Smooth muscle cell (in vitro differentiated cells): ENCODE data around the gene MAP3K19. TPM values are rescaled to one million over a fixed set of nuclear protein-coding genes. Genes with fewer than 3 reads are reported as not detected.
"Not testable (repeated sequence)": the region's sequence is repeated elsewhere in the genome, so short reads cannot be mapped to it uniquely, and the experiment has no call there.

ENCODE experiments used
- DNase-seq: peaks from one replicate; lab custom pipeline; 2025; ENCODE audit not compliant: unreplicated experiment; lab: John Stamatoyannopoulos, UW
- H2AFZ ChIP-seq: fragments of 200-600 bp; sonication (generic); 2 replicates; pipeline ENCODE4 v1.6.0; 2016; ENCODE audit warnings: antibody characterized with exemption, low read depth, mild to moderate bottlenecking
- H3F3A ChIP-seq: fragments of 200-600 bp; sonication (generic); 2 replicates; pipeline ENCODE4 v1.6.0; 2017; ENCODE audit warnings: antibody characterized with exemption, low read depth
- H3K27ac ChIP-seq: fragments of 200-600 bp; sonication (generic); 2 replicates; pipeline ENCODE4 v1.5.1; 2016; ENCODE audit warnings: low read depth, mild to moderate bottlenecking
- H3K27me3 ChIP-seq: fragments of 200-600 bp; sonication (generic); 2 replicates; pipeline ENCODE4 v1.6.1; 2016; ENCODE audit warnings: low read depth, mild to moderate bottlenecking
- H3K36me3 ChIP-seq: fragments of 200-600 bp; sonication (generic); 2 replicates; pipeline ENCODE4 v1.5.1; 2016; ENCODE audit warnings: low read depth
- H3K4me1 ChIP-seq: fragments of 200-600 bp; sonication (generic); 2 replicates; pipeline ENCODE4 v1.5.1; 2016; ENCODE audit warnings: low read depth
- H3K4me2 ChIP-seq: fragments of 200-600 bp; sonication (generic); 2 replicates; pipeline ENCODE4 v1.6.0; 2016; ENCODE audit warnings: mild to moderate bottlenecking
- H3K4me3 ChIP-seq: fragments of 200-600 bp; sonication (generic); 2 replicates; pipeline ENCODE4 v1.5.1; 2016; ENCODE audit warnings: mild to moderate bottlenecking
- H3K79me2 ChIP-seq: fragments of 200-600 bp; sonication (generic); 2 replicates; pipeline ENCODE4 v1.6.0; 2016; ENCODE audit warnings: low read depth, mild to moderate bottlenecking
- H3K9ac ChIP-seq: fragments of 200-600 bp; sonication (generic); 2 replicates; pipeline ENCODE4 v1.6.0; 2016; ENCODE audit warnings: low read depth
- H3K9me3 ChIP-seq: fragments of 200-600 bp; sonication (generic); replicated peaks from 2 replicates; pipeline ENCODE4 v1.5.1; 2016; ENCODE audit warnings: low read depth
- H4K20me1 ChIP-seq: fragments of 200-600 bp; sonication (generic); 2 replicates; pipeline ENCODE4 v1.6.0; 2016; ENCODE audit warnings: low read depth
- WGBS: methylation state at CpG from one replicate; pipeline ENCODE4 v1.1.7; 2016; ENCODE audit warnings: low lambda C conversion rate; 5-methylcytosine and 5-hydroxymethylcytosine counted together
- polyA plus RNA-seq: library from polyadenylated mRNA; unstranded; fragments of >200 nt; fragmentation: Nextera tagmentation; extraction: Ambion mirVana; gene quantifications from 2 replicates; pipeline ENCODE4 v1.2.1, GENCODE V29; 2016
- total RNA-seq: library from RNA; depleted of rRNA; stranded (reverse); fragments of >200 nt; gene quantifications from 2 replicates; pipeline ENCODE4 v1.2.3, GENCODE V29; 2014
- TF ChIP-seq, protein P1 (sequence below): fragments of 200-600 bp; sonication (generic); IDR thresholded peaks from 2 replicates; pipeline ENCODE4 v1.5.1; 2017; ENCODE audit warnings: borderline replicate concordance, mild to moderate bottlenecking, antibody characterized with exemption; ENCODE audit not compliant: insufficient read depth, poor library complexity, severe bottlenecking

The MAP3K19 gene
- total and polyA plus RNA-seq, 2 experiments from 2014 or later = 0.14 TPM; not detected in 1

DNA sequence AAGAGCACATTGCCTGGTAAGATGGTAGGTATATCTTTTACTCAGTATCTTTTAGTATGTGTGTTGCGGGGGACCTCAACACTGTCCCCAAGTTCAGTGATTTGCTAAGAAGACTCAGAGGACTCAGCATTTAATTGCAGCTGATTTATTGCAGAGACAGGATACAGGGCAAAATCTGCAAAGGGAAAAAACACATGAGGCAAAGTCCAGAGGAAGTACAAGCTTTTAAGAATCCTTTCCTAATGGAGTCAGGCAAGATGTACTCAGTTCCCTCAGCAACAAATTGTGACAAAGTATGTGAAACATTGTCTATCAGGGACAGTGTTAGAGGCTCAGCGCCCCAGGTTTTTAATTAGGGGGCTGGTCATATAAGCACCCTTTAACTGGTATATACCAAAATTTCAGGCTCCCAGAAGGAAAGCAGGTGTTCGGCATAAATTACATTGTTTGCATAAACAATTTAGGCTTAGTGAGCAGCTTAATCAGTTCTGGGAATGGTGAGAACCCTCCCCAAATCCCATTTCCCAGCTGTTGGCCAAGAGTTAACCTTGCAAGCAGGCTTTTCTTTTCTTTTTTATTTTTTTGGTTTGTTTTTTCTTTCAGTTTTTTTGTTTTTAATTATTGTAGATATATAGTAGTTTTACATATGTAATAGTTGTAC lies 46.6 kb upstream of the MAP3K19 start:
- Histone ChIP-seq H3F3A (peaks cover 4% of the 10 kb centered on the region), H3K9ac (no peak overlapping the region), H3K36me3 (no peaks in the 10 kb centered on the region), H4K20me1 (peaks cover 65% of the 10 kb centered on the region), H3K4me3 (no peak overlapping the region), H3K27ac (no peak overlapping the region), H2AFZ (no peak overlapping the region), H3K79me2 (peaks cover 21% of the 10 kb centered on the region), H3K4me2 (no peak overlapping the region), H3K4me1 (no peaks in the 10 kb centered on the region), H3K9me3 (peaks cover 3% of the 10 kb centered on the region), H3K27me3 (no peaks in the 10 kb centered on the region)
- TF ChIP-seq, protein P1, sequence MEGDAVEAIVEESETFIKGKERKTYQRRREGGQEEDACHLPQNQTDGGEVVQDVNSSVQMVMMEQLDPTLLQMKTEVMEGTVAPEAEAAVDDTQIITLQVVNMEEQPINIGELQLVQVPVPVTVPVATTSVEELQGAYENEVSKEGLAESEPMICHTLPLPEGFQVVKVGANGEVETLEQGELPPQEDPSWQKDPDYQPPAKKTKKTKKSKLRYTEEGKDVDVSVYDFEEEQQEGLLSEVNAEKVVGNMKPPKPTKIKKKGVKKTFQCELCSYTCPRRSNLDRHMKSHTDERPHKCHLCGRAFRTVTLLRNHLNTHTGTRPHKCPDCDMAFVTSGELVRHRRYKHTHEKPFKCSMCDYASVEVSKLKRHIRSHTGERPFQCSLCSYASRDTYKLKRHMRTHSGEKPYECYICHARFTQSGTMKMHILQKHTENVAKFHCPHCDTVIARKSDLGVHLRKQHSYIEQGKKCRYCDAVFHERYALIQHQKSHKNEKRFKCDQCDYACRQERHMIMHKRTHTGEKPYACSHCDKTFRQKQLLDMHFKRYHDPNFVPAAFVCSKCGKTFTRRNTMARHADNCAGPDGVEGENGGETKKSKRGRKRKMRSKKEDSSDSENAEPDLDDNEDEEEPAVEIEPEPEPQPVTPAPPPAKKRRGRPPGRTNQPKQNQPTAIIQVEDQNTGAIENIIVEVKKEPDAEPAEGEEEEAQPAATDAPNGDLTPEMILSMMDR = no peak
- DNase-seq = no peak
- whole genome bisulfite sequencing = 83% methylated on average over 3 of the region's 3 CpGs

DNA sequence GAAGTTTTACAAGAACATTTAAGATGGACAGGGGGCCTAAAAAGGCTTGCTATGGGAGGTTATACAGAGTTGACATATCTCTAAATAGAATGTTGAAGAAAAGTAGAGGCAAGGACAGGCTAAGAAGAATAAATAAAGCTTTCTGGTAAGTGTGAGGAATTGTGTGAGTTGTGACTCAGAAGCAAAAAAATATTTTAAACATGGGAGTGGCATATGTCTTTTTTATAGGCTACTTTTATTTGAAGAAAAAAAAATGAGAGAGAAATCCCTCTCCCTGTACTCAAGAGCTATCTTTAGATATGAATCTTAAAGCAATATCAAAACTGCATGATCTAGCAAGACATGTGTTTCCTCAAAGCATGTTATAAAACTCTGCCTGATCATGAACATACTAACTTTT lies 45.9 kb upstream of the MAP3K19 start:
- H3K9me3 ChIP-seq = peaks cover 4% of the 10 kb centered on the region
- peaks cover 22% of the 10 kb centered on the region for H3K79me2 ChIP-seq
- no peak overlapping the region for H3K9ac ChIP-seq
- H4K20me1 ChIP-seq = peaks cover 63% of the 10 kb centered on the region
- TF ChIP-seq, protein P1 = no peak
- H3K4me1 ChIP-seq = no peaks in the 10 kb centered on the region
- H3K27me3 ChIP-seq = no peaks in the 10 kb centered on the region
- DNase-seq = no peak
- no peak overlapping the region for H3K4me3 ChIP-seq
- H3K27ac ChIP-seq = no peak overlapping the region
- no peak overlapping the region for H3K4me2 ChIP-seq
- H3F3A ChIP-seq = peaks cover 4% of the 10 kb centered on the region
- no peak overlapping the region for H2AFZ ChIP-seq
- no peaks in the 10 kb centered on the region for H3K36me3 ChIP-seq

DNA sequence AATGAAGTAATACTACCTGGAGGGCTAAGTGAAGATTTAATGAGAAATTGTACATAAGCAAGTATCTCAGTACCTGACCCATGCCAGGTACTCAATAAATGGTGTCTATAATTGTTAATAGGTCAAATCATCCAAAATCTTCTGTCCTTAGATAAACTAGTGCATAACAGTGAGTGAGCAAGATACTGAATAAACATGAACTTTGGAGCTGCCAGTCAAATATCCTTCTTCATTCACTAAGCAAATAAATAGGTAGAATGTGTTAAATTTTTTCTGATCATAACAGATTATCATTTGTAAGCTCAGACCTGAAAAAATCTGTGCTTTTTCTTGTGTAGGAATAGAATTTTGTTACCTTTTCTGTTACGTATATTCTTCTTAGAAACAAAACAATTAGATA lies 44.4 kb upstream of the MAP3K19 start:
- Histone ChIP-seq H3K36me3 (no peaks in the 10 kb centered on the region), H3F3A (peaks cover 4% of the 10 kb centered on the region), H3K4me1 (no peaks in the 10 kb centered on the region), H3K27me3 (no peaks in the 10 kb centered on the region), H3K4me3 (no peak overlapping the region), H3K9ac (no peak overlapping the region), H3K79me2 (peaks cover 34% of the 10 kb centered on the region), H3K27ac (no peak overlapping the region), H4K20me1 (peaks cover 70% of the 10 kb centered on the region), H2AFZ (no peak overlapping the region), H3K9me3 (peaks cover 4% of the 10 kb centered on the region), H3K4me2 (no peak overlapping the region)
- TF ChIP-seq, protein P1 = no peak
- 95% methylated on average over 1 of the region's 1 CpG for WGBS
- DNase-seq = no peak

DNA sequence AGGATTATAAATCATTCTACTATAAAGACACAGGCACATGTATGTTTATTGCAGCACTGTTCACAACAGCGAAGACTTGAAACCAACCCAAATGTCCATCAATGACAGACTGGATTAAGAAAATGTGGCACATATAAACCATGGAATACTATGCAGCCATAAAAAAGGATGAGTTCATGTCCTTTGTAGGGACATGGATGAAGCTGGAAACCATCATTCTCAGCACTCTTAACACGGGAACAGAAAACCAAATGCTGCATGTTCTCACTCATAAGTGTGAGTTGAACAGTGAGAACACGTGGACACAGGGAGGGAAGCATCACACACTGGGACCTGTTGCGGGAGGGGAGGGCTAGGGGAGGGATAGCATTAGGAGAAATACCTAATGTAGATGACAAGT lies 42.4 kb upstream of the MAP3K19 start:
- H3K27ac ChIP-seq, DNase-seq, H3K9ac ChIP-seq, H3K4me3 ChIP-seq, H3K4me2 ChIP-seq, H2AFZ ChIP-seq, H3K27me3 ChIP-seq, H3K9me3 ChIP-seq, H3K36me3 ChIP-seq, H3F3A ChIP-seq, H3K4me1 ChIP-seq: not testable (repeated sequence)
- Histone ChIP-seq H3K79me2 (peaks cover 44% of the 10 kb centered on the region), H4K20me1 (peaks cover 89% of the 10 kb centered on the region)
- 98% methylated on average over 4 of the region's 4 CpGs for WGBS
